ENCODE measurements around the gene C1QL1.

Gene C1QL1

DNA sequence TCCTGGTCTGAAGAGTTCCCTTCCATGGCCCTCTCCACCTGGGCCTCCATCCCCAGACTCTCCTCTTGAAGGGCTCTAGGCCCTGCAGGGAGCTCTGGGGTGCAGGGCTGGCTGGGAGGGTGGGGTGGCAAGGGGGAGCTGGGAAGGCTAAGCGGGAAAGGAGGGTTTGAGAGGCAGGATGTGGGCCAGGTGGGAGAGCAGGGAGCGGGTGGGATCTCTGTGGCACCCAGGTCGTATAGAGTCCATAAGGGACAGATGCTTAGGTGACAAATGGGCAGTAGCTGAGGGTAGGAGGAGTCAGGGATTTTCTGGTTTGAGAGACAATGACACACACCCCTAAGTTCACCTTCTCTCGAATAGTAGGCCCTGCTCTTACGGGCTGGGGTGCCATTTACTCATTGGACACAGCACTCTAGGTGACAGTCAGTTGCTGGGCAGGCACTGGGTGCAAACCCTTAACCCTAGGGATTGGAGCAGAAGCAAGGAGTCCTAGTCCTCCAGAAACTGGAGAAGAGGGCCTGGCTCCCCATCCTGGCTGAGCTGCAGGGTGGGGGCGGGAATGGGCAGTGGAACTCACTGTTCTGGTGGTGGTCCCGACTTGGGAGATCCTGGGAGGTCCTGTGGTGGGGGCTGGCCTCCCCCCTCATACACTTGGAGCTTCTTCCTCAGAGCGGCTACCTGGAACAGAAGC lies 35.9 kb downstream of the C1QL1 start:
- DNase-seq (ENCODE audit: low read depth, low spot score), result no peak

- no peak for DNase-seq (ENCODE audit: low read depth, low spot score)
Observed at GRCh38 chr17:44931376-44931775, 36.7 kb downstream of the C1QL1 start.

DNA sequence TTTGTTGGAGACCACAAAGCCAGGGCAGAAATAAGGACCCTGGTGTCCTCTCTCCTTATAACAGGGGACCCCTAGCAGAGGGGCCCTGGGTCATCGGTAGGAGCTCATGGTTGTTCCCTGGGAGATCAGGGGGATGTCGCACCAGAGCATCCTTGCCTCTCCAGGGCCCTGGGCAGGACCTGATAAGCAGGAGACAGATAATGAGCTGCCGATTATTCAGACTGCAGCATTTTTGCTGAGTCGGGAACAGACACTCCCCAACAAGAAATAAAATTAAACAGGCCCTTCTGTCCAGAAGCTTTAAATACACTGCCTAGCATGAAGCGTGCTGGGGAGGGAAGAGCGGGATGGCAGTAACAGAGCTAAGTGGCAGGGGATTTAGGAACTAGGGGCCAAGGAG lies 37.4 kb downstream of the C1QL1 start:
- DNase-seq (ENCODE audit: low read depth, low spot score), result no peak

- no peak for DNase-seq (ENCODE audit: low read depth, low spot score)
Observed at GRCh38 chr17:44928950-44929720, 39.0 kb downstream of the C1QL1 start.

- no peak for DNase-seq (ENCODE audit: low read depth, low spot score)
Observed at GRCh38 chr17:44928136-44928535, 40.0 kb downstream of the C1QL1 start.

GRCh38 chr17:44927696-44928095 lies 40.4 kb downstream of the C1QL1 start:
- DNase-seq (ENCODE audit: low read depth, low spot score), result no peak

- DNase-seq (ENCODE audit: low read depth, low spot score), result no peak
Observed at GRCh38 chr17:44926821-44927525, 41.1 kb downstream of the C1QL1 start.

GRCh38 chr17:44925731-44926697 lies 42.1 kb downstream of the C1QL1 start:
- DNase-seq (ENCODE audit: low read depth, low spot score), result no peak

GRCh38 chr17:44924107-44924544 lies 44.0 kb downstream of the C1QL1 start:
- DNase-seq (ENCODE audit: low read depth, low spot score), result no peak

DNA sequence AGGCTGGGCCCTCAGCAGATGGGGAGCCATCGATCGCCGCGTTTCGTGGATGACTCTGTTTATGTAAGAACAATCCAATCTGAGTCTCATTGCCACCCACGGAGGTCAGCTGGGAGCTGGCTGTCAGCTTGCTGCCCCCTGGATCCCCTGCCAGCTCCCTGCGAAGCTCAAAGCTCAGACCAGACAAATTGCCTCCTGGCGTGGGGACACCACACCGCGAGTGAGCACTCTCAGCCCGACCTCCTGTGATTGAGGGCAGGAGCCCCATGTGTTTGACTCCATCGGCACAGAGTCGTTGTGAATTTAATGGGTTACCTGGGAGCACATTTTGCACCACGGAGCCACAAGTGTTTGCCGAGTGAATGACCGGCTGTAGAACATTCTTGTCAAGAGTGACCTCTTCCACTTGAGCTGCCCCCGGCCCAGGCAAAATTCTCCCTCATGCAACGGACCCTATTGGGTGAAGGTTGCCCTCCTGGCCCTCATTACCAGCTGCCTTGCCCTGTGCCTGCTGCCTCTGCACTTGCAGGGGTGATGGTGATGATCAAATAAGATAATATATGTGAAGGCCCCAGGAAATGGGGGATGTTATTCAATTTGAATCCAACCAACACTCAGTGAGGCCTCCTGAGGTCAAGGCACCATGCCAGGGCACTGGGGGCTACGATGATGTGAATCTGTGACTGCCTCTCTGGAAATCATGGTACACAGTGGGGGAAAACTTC lies 45.2 kb downstream of the C1QL1 start:
- no peak for DNase-seq (ENCODE audit: low read depth, low spot score)

- no peak for DNase-seq (ENCODE audit: low read depth, low spot score)
Observed at GRCh38 chr17:44922136-44922535, 46.0 kb downstream of the C1QL1 start.

DNA sequence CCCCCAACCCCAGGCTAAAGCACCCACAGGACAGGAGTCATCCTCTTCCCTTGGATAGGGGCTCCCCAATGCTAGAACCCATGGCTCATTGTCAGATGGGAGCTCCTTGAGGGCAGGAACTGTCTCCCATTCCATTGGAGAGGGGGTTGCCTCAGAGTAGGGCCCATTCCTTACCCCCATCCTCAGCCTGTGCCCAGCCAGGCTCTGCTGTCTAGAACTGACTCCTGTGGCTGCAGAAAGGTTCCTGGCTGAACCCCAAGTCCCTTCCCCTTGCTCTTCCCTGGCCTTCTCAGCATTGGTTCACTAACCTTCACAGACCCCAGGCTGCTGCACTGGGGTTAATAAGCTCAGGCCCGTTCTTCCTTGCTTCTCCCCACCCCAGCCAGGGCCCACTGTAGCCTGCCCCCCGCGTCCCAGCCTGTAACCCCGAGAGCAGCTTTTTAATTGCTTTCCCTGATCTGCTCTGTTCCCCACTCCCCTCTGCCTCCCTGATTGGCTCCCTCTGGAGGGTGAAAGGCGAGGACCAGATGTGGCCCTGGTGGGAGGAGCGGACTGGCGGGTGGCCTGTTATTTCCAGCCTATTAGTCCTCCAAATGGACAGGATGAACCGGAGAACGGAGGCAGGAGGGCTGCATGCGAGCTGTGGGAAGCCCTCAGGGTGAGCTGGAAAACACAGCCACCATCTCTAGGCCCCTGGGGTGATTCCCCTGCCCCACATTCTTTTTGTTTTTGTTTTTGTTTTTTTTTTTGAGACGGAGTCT lies 46.8 kb downstream of the C1QL1 start:
- no peak for DNase-seq (ENCODE audit: low read depth, low spot score)

GRCh38 chr17:44920565-44920940 lies 47.5 kb downstream of the C1QL1 start:
- DNase-seq (ENCODE audit: low read depth, low spot score), result no peak

GRCh38 chr17:44919885-44920564 lies 48.1 kb downstream of the C1QL1 start:
- DNase-seq (ENCODE audit: low read depth, low spot score), result no peak

DNA sequence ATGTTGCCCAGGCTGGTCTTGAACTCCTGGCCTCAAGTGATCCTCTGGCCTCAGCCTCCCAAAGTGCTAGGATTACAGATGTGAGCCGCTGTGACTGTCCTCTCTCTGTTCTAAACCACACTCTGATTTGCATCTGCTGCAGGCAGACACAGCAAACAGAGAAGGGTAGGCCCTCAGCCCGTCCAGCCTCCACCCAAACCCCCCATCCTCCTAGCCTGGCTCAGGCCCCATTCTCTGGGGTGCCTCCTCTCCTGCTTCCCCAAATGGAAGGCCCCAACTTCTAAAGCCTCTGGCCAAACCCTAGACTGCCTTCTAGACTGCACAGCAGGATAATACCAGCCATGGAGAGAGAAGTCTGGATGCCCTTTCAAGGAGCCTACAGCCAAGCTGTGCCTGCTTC lies 48.7 kb downstream of the C1QL1 start:
- no peak for DNase-seq (ENCODE audit: low read depth, low spot score)

DNA sequence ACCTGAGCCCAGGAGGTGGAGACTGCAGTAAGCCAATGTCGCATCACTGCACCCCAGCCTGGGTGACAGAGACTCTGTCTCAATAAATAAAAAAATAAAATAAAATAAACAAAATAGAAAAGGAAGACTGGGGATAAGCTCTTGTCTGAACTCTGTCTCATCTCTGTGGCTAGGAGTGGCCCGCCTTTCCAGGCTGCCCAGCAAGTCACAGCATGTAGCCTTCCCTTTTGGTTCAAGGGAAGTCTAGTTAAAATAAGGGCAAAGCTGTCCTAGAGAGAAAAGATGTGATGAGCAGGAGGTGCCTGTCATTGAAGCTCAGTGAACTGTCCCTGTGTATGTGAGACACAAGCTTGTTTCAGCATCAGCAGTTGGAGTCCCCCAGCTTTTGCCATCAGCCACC lies 50.1 kb downstream of the C1QL1 start:
- DNase-seq (ENCODE audit: low read depth, low spot score), result no peak

- no peak for DNase-seq (ENCODE audit: low read depth, low spot score)
Observed at GRCh38 chr17:44917456-44917855, 50.6 kb downstream of the C1QL1 start.

- no peak for DNase-seq (ENCODE audit: low read depth, low spot score)
Observed at GRCh38 chr17:44916781-44917241, 51.3 kb downstream of the C1QL1 start.

All from activated CD4-positive, CD25-positive, alpha-beta regulatory T cell treated with anti-CD3 and anti-CD28 coated beads, Interleukin-2, amount 50 U/mL, for 16 hours (primary cell).